Mesothelial cell of epicardium (in vitro differentiated cells): Measurements from ENCODE around the gene C17orf107. TPM values are rescaled to one million over a fixed set of nuclear protein-coding genes. Genes with fewer than 3 reads are reported as not detected.
A peak's percentile ranks its signal among the peaks of the same experiment; 100 is the strongest.
"Not testable (repeated sequence)": the region's sequence is repeated elsewhere in the genome, so short reads cannot be mapped to it uniquely, and the experiment has no call there.

ENCODE experiments used
- DNase-seq, 2 experiments: peaks; one replicate each; pipeline ENCODE4 v3.0.0; 2021; ENCODE audit warnings: low spot score in 2 of 2; ENCODE audit not compliant: unreplicated experiment in 2 of 2
- H3K27ac Mint-ChIP-seq: 2 replicates; pipeline ENCODE4 v1.8.0; 2021; ENCODE audit warnings: mixed read lengths
- H3K27me3 Mint-ChIP-seq: 2 replicates; pipeline ENCODE4 v1.8.0; 2021; ENCODE audit warnings: low read depth, mixed read lengths
- H3K36me3 Mint-ChIP-seq: 2 replicates; pipeline ENCODE4 v1.8.0; 2021; ENCODE audit warnings: mixed read lengths
- H3K4me1 Mint-ChIP-seq: 2 replicates; pipeline ENCODE4 v1.8.0; 2021; ENCODE audit warnings: mixed read lengths
- H3K4me3 Mint-ChIP-seq: 2 replicates; pipeline ENCODE4 v1.8.0; 2021; ENCODE audit warnings: mild to moderate bottlenecking, moderate library complexity, mixed read lengths
- H3K9me3 Mint-ChIP-seq: 2 replicates; pipeline ENCODE4 v1.8.0; 2021; ENCODE audit warnings: mixed read lengths
- total RNA-seq: library from RNA; stranded (reverse); gene quantifications from 3 replicates; pipeline ENCODE4 v1.2.1, GENCODE V29; 2021
- TF ChIP-seq, protein P1 (sequence below): fragments of 200-600 bp; sonication (generic); IDR thresholded peaks from one replicate; pipeline ENCODE4 v1.5.0; 2021; ENCODE audit warnings: antibody characterized with exemption; ENCODE audit not compliant: unreplicated experiment

Gene C17orf107
- total RNA-seq, 1 donor from 2014 or later: 8.6 TPM

- Mint-ChIP-seq H3K27me3 (no peaks in the 10 kb centered on the region), H3K36me3 (peaks cover 3% of the 10 kb centered on the region), H3K27ac (peak overlapping the region; percentile 56), H3K4me1 (peaks cover 28% of the 10 kb centered on the region), H3K4me3 (no peak overlapping the region), H3K9me3 (no peaks in the 10 kb centered on the region)
- TF ChIP-seq, protein P1, sequence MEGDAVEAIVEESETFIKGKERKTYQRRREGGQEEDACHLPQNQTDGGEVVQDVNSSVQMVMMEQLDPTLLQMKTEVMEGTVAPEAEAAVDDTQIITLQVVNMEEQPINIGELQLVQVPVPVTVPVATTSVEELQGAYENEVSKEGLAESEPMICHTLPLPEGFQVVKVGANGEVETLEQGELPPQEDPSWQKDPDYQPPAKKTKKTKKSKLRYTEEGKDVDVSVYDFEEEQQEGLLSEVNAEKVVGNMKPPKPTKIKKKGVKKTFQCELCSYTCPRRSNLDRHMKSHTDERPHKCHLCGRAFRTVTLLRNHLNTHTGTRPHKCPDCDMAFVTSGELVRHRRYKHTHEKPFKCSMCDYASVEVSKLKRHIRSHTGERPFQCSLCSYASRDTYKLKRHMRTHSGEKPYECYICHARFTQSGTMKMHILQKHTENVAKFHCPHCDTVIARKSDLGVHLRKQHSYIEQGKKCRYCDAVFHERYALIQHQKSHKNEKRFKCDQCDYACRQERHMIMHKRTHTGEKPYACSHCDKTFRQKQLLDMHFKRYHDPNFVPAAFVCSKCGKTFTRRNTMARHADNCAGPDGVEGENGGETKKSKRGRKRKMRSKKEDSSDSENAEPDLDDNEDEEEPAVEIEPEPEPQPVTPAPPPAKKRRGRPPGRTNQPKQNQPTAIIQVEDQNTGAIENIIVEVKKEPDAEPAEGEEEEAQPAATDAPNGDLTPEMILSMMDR: no peak
- DNase-seq: no peak
Measured at GRCh38 chr17:4859816-4860625, 39.3 kb upstream of the C17orf107 start.

DNA sequence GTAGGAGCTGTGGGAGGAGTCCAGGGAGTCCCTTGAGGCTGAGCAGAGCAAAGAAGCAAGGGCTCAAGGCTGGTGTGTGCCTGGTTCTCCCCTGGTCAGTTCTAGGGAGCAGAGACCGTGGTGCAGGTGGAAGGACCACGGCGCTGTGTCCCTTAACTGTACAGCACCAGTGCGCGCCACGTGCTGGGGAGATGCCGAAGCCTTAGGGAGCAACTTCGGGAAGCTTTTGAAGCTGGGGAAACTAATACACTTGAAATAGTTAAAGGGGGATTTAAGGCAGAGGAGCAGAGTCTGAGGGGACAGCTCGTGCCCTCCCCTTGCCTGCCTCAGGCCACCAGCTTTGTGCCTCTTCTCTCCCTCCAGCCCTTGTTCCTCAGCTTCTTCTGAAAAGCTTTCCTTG lies 38.7 kb upstream of the C17orf107 start:
- H3K27me3 Mint-ChIP-seq: no peaks in the 10 kb centered on the region
- H3K4me1 Mint-ChIP-seq: peaks cover 28% of the 10 kb centered on the region
- TF ChIP-seq, protein P1: no peak
- peak overlapping the region; percentile 56 for H3K27ac Mint-ChIP-seq
- no peak for DNase-seq
- H3K36me3 Mint-ChIP-seq: peaks cover 3% of the 10 kb centered on the region
- H3K4me3 Mint-ChIP-seq: no peak overlapping the region
- H3K9me3 Mint-ChIP-seq: no peaks in the 10 kb centered on the region

DNA sequence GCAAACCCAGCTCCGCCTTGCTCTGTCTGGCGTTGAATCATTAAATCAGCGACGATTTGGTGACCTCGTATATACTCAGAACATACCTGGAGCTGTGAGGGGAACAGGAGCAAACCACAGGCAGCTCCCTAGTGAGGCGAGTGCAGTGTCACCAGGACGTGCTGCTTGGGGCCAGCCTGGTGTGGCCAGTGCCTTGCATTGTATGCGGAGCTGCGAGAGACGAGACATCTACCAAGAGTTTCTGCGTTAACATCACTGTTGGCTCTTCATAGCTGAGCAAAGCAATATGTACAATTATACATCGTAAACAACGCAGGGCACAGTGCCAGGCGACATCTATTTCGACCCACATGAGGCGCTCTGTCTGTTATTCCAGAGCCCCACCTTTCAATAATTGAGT lies 38.3 kb upstream of the C17orf107 start:
- no peak for DNase-seq
- Mint-ChIP-seq H3K4me1 (peaks cover 27% of the 10 kb centered on the region), H3K27me3 (no peaks in the 10 kb centered on the region), H3K4me3 (no peak overlapping the region), H3K27ac (no peak overlapping the region), H3K9me3 (no peaks in the 10 kb centered on the region), H3K36me3 (peaks cover 3% of the 10 kb centered on the region)
- TF ChIP-seq, protein P1: no peak

- DNase-seq: no peak
- H3K4me1 Mint-ChIP-seq: peaks cover 14% of the 10 kb centered on the region
- H3K36me3 Mint-ChIP-seq: peaks cover 3% of the 10 kb centered on the region
- no peak overlapping the region for H3K27ac Mint-ChIP-seq
- no peaks in the 10 kb centered on the region for H3K27me3 Mint-ChIP-seq
- H3K9me3 Mint-ChIP-seq: no peaks in the 10 kb centered on the region
- no peak overlapping the region for H3K4me3 Mint-ChIP-seq
- TF ChIP-seq, protein P1: no peak
Measured at GRCh38 chr17:4862720-4863119, 36.6 kb upstream of the C17orf107 start.

DNA sequence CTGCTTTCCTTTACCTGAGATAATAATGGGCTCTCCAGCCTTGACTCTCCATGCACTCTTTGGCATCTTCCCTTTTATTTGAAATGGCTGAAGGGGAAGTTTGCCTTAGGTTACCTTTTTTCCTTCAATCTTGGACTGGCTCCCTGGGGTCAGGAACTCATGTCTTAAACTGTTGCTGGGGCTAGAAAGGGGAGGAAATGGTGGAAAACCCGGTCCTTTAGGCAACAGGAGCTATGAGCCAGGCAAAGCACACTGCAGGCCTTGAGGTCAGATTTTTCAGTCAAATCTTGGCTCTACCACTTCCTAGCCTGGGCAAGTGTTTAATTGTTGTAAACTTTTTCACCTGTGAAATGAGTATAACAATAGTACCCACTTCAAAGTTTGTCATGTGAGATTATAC lies 36.0 kb upstream of the C17orf107 start:
- Mint-ChIP-seq H3K27ac (no peak overlapping the region), H3K4me1 (peaks cover 9% of the 10 kb centered on the region), H3K4me3 (no peak overlapping the region), H3K36me3 (peaks cover 3% of the 10 kb centered on the region), H3K27me3 (no peaks in the 10 kb centered on the region), H3K9me3 (no peaks in the 10 kb centered on the region)
- no peak for DNase-seq
- TF ChIP-seq, protein P1: no peak

DNA sequence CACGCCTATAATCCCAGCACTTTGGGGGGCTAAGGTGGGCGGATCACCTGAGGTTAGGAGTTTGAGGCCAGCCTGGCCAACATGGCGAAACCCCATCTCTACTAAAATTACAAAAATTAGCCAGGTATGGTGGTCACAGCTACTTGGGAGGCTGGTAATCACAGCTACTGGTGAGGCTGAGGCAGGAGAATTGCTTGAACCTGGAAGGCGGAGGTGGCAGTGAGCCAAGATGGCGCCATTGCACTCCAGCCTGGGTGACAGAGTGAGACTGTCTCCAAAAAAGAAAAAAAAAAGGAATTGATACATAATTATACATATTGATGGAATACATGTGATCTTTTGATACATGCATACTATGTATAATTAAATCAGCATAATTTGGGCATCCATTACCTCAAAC lies 31.8 kb upstream of the C17orf107 start:
- not testable (repeated sequence) for H3K9me3 Mint-ChIP-seq, H3K36me3 Mint-ChIP-seq, DNase-seq, H3K4me1 Mint-ChIP-seq, H3K4me3 Mint-ChIP-seq, H3K27me3 Mint-ChIP-seq, H3K27ac Mint-ChIP-seq

DNA sequence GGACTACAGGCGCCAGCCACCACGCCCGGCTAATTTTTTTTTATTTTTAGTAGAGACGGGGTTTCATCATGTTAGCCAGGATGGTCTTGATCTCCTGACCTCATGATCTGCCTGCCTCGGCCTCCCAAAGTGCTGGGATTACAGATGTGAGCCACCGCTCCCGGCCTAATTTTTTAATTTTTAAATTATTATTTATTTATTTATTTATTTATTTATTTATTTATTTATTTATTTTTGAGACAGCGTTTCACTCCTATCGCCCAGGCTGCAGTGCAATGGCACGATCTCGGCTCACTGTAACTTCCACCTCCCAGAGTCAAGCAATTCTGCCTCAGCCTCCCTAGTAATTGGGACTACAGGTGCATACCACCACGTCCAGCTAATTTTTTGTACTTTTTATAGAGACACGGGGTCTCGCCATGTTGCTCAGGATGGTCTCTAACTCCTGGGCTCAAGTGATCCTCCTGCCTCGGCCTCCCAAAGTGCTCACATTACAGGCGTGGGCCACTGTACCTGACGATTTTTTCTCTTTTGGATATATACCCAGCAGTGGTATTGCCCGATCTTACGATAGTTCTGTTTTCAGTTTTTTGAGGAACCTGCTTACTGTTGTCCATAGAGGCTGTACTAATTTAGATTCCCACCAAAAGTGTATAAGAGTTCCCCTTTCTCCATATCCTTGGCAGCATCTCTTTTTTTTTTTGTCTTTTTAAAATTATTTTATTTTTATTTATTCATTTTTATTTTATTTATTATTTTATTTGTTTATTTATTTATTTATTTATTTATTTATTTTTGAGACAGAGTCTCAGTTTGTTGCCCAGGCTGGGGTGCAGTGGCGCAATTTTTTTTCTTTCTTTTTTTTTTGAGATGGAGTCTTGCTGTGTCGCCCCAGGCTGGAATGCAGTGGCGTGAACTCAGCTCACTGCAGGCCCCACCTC lies 30.0 kb upstream of the C17orf107 start:
- H3K4me3 Mint-ChIP-seq, H3K36me3 Mint-ChIP-seq, H3K4me1 Mint-ChIP-seq, H3K9me3 Mint-ChIP-seq, H3K27ac Mint-ChIP-seq, DNase-seq, H3K27me3 Mint-ChIP-seq: not testable (repeated sequence)
